IMR-90 (cell line): ENCODE measurements around the gene CNFN. TPM values are rescaled to one million over a fixed set of nuclear protein-coding genes. Genes with fewer than 3 reads are reported as not detected.

Experiments
- ATAC-seq: fragments of 200-7000 bp; cut with Tn5 transposase; 2 replicates; pipeline ENCODE4 v1.9.1; 2020; ENCODE audit warnings: low read depth, mild to moderate bottlenecking, moderate library complexity
- BruUV-seq: library from RNA; stranded (reverse); fragments of 400-500 nt; replicated peaks from 2 replicates; lab custom pipeline; 2021; lab: Mats Ljungman, UMichigan
- CTCF ChIA-PET: fragments of 300-600 bp; formaldehyde crosslinking; extraction: SDS; loops from one replicate; lab custom pipeline; 2021; ENCODE audit warnings: antibody characterized with exemption; lab: Yijun Ruan, JAX
- POLR2A ChIA-PET: fragments of 300-600 bp; sonication (Branson Sonifier 250); formaldehyde crosslinking; loops from one replicate; lab custom pipeline; 2022; ENCODE audit warnings: antibody characterized with exemption; ENCODE audit not compliant: unreplicated experiment; lab: Charles Lee
- DNase-seq: peaks from one replicate; pipeline ENCODE4 v3.0.0; 2013
- H2AFZ ChIP-seq: replicated peaks from 2 replicates; pipeline ENCODE3; 2013; ENCODE audit warnings: low read length, mild to moderate bottlenecking; ENCODE audit not compliant: poor library complexity
- H2AK5ac ChIP-seq: 2 replicates; pipeline ENCODE4 v1.6.1; 2013; ENCODE audit warnings: low read depth, low read length, inconsistent platforms
- H2AK9ac ChIP-seq: replicated peaks from 2 replicates; pipeline ENCODE3; 2013; ENCODE audit warnings: mild to moderate bottlenecking, low read depth, low read length, moderate library complexity; ENCODE audit not compliant: poor library complexity
- H2BK120ac ChIP-seq: 2 replicates; pipeline ENCODE4 v1.6.1; 2013; ENCODE audit warnings: low read depth, low read length, inconsistent platforms
- H2BK15ac ChIP-seq: 3 replicates; pipeline ENCODE4 v1.6.1; 2013; ENCODE audit warnings: low read depth, low read length, inconsistent platforms
- H2BK20ac ChIP-seq: 2 replicates; pipeline ENCODE4 v1.6.1; 2013; ENCODE audit warnings: low read depth, mild to moderate bottlenecking, inconsistent platforms, low read length, moderate library complexity
- H2BK5ac ChIP-seq: 2 replicates; pipeline ENCODE4 v1.6.1; 2013; ENCODE audit warnings: mild to moderate bottlenecking, low read depth, low read length, inconsistent platforms; ENCODE audit not compliant: poor library complexity, severe bottlenecking
- H3K14ac ChIP-seq: replicated peaks from 2 replicates; pipeline ENCODE4 v1.6.1; 2013; ENCODE audit warnings: low read depth, low read length, inconsistent platforms
- H3K18ac ChIP-seq: 2 replicates; pipeline ENCODE4 v1.6.1; 2013; ENCODE audit warnings: low read depth, low read length, control low read depth
- H3K23ac ChIP-seq: 2 replicates; pipeline ENCODE4 v1.6.1; 2013; ENCODE audit warnings: low read depth, low read length, inconsistent platforms
- H3K27ac ChIP-seq: 2 replicates; pipeline ENCODE4 v1.5.1; 2013; ENCODE audit warnings: mild to moderate bottlenecking, control low read depth, low read length; ENCODE audit not compliant: insufficient read depth
- H3K27me3 ChIP-seq: 2 replicates; pipeline ENCODE4 v1.6.1; 2013; ENCODE audit warnings: low read length; ENCODE audit not compliant: control insufficient read depth, insufficient read depth
- H3K36me3 ChIP-seq: 2 replicates; pipeline ENCODE4 v1.6.1; 2013; ENCODE audit warnings: low read length, mixed read lengths; ENCODE audit not compliant: control insufficient read depth, insufficient read depth
- H3K4ac ChIP-seq: 2 replicates; pipeline ENCODE4 v1.6.1; 2013; ENCODE audit warnings: low read depth, low read length, inconsistent platforms
- H3K4me1 ChIP-seq: 2 replicates; pipeline ENCODE4 v1.6.1; 2013; ENCODE audit warnings: low read length, mixed read lengths; ENCODE audit not compliant: control insufficient read depth, insufficient read depth
- H3K4me2 ChIP-seq: 2 replicates; pipeline ENCODE4 v1.6.1; 2013; ENCODE audit warnings: low read depth, mild to moderate bottlenecking, control low read depth, low read length, moderate library complexity
- H3K4me3 ChIP-seq: 2 replicates; pipeline ENCODE4 v1.5.1; 2013; ENCODE audit warnings: low read depth, mild to moderate bottlenecking, control low read depth, low read length, moderate library complexity; ENCODE audit not compliant: insufficient read depth
- H3K56ac ChIP-seq: 2 replicates; pipeline ENCODE4 v1.6.1; 2013; ENCODE audit warnings: low read length, inconsistent platforms; ENCODE audit not compliant: insufficient read depth; ENCODE audit errors: extremely low read depth
- H3K79me1 ChIP-seq, 2 experiments: 2 replicates each; pipeline ENCODE4 v1.6.1; 2013; ENCODE audit warnings: low read length in 2 of 2, inconsistent platforms in 1 of 2, low read depth in 1 of 2
- H3K9ac ChIP-seq: 2 replicates; pipeline ENCODE4 v1.6.1; 2013; ENCODE audit warnings: low read depth, low read length, control low read depth
- H3K9me1 ChIP-seq: 2 replicates; pipeline ENCODE4 v1.6.1; 2013; ENCODE audit warnings: low read length, inconsistent platforms; ENCODE audit not compliant: insufficient read depth
- H3K9me3 ChIP-seq: 2 replicates; pipeline ENCODE4 v1.6.1; 2013; ENCODE audit warnings: low read length; ENCODE audit not compliant: control insufficient read depth, insufficient read depth
- H4K20me1 ChIP-seq: 2 replicates; pipeline ENCODE4 v1.6.1; 2013; ENCODE audit warnings: low read length, inconsistent platforms; ENCODE audit not compliant: insufficient read depth
- H4K5ac ChIP-seq: 2 replicates; pipeline ENCODE4 v1.6.1; 2013; ENCODE audit warnings: mild to moderate bottlenecking, low read depth, low read length, control low read depth
- H4K8ac ChIP-seq, 2 experiments: 2 replicates each; pipeline ENCODE4 v1.6.1; 2013; ENCODE audit warnings: low read depth in 2 of 2, low read length in 2 of 2, control low read depth in 1 of 2, inconsistent platforms in 1 of 2
- H4K91ac ChIP-seq: 2 replicates; pipeline ENCODE4 v1.6.1; 2013; ENCODE audit warnings: low read depth, low read length, inconsistent platforms; ENCODE audit not compliant: insufficient read depth
- ELK1 ChIP-seq: fragments of 150-350 bp; IDR thresholded peaks from 2 replicates; pipeline ENCODE4 v1.6.1; 2016; ENCODE audit warnings: low read depth, mild to moderate bottlenecking, low read length, moderate library complexity, borderline replicate concordance
- WGBS, 2 experiments: methylation state at CpG; one replicate each; pipeline versions ENCODE4 v1.1.5 to v1.1.7; 2013; ENCODE audit warnings: missing lambda C conversion rate in 2 of 2; ENCODE audit not compliant: insufficient read length in 1 of 2; ENCODE audit errors: extremely low coverage in 2 of 2; 5-methylcytosine and 5-hydroxymethylcytosine counted together
- dilution Hi-C: fragments of 300-500 bp; cut with HindIII; formaldehyde crosslinking; loops from one replicate; pipeline ENCODE4 v1.14.3; 2018; ENCODE audit warnings: low sequenced_read_pairs; ENCODE audit not compliant: unreplicated experiment
- in situ Hi-C: fragments of 300-500 bp; cut with MboI; formaldehyde crosslinking; loops from 3 replicates; pipeline ENCODE4 v1.14.3; 2019; ENCODE audit warnings: low sequenced_read_pairs, inconsistent platforms, mixed read lengths
- intact Hi-C: fragments of 100-400 bp; cut with micrococcal nuclease; formaldehyde crosslinking; loops from 2 replicates; pipeline ENCODE4 v1.10.0; 2022
- polyA plus RNA-seq, 3 experiments: library from polyadenylated mRNA; depleted of rRNA; stranded (reverse); fragments of >200 nt; gene quantifications; 2 replicates each; pipeline ENCODE4 v1.2.3, GENCODE V29; 2012; ENCODE audit warnings: low replicate concordance in 1 of 3
- total RNA-seq: library from RNA; depleted of rRNA; stranded (reverse); fragments of >200 nt; gene quantifications from 2 replicates; pipeline ENCODE4 v1.2.3, GENCODE V29; 2012

Gene CNFN
- total and polyA plus RNA-seq, 2 of the 4 experiments (the other 2 are of a cell fraction): 1.2 TPM; not detected in 1

GRCh38 chr19:42400404-42400803 lies 10.3 kb upstream of the CNFN start:
- POLR2A ChIA-PET: no interaction called here
- no peak overlapping the region for H3K27ac ChIP-seq
- no peak overlapping the region for H3K14ac ChIP-seq
- H4K91ac ChIP-seq: no peak overlapping the region
- DNase-seq (no peak), ATAC-seq (no peak)
- H3K56ac ChIP-seq: no peak overlapping the region
- H2AFZ ChIP-seq: no peak overlapping the region
- peaks cover 0 to 37% of the 10 kb centered on the region in 2 experiments; a peak in 2 of 4 replicates for H3K79me1 ChIP-seq
- H2BK20ac ChIP-seq: no peak overlapping the region
- no peak overlapping the region for H3K18ac ChIP-seq
- in situ Hi-C loops (no loop called here), dilution Hi-C loops (no loop called here), intact Hi-C loops (loop anchor here (10.0 kb wide), 1 partner anchor 266 kb away; the partner anchor contains the start of gene POU2F2)
- CTCF ChIA-PET: interaction anchor here (0.6 to 0.8 kb wide), 2 partner anchors 24 to 290 kb away, joined by 3 to 4 read pairs; no protein-coding TSS in a partner anchor
- H2AK5ac ChIP-seq: no peak overlapping the region
- H3K23ac ChIP-seq: no peak overlapping the region
- WGBS, 2 experiments: 71% methylated on average over 1 of the region's 1 CpG; no CpG with 5 or more reads in 1 of the 2 experiments
- no peak overlapping the region for H2BK120ac ChIP-seq
- H3K4me1 ChIP-seq: peaks cover 7% of the 10 kb centered on the region; the same call in 1 of the 2 replicates
- no peak overlapping the region for H2AK9ac ChIP-seq
- no peaks in the 10 kb centered on the region for H3K27me3 ChIP-seq
- no peak overlapping the region for H2BK5ac ChIP-seq
- no peak overlapping the region for H3K4me2 ChIP-seq
- no peak overlapping the region for H3K4ac ChIP-seq
- H4K8ac ChIP-seq: no peak overlapping the region
- H3K36me3 ChIP-seq: no peaks in the 10 kb centered on the region
- peaks cover 19% of the 10 kb centered on the region for H3K9me1 ChIP-seq
- BruUV-seq: no TSS peak
- H3K9ac ChIP-seq: no peak overlapping the region
- H4K5ac ChIP-seq: no peak overlapping the region
- no peaks in the 10 kb centered on the region for H3K9me3 ChIP-seq
- H4K20me1 ChIP-seq: no peaks in the 10 kb centered on the region; the same call in 1 of the 2 replicates
- TF ChIP-seq ELK1: no peak
- H3K4me3 ChIP-seq: no peak overlapping the region
- H2BK15ac ChIP-seq: no peak overlapping the region
